AG20443 (cell line): Measurements from ENCODE around the gene NIPAL4.
"Not testable (repeated sequence)": the region's sequence is repeated elsewhere in the genome, so short reads cannot be mapped to it uniquely, and the experiment has no call there.

Experiments used
- DNase-seq: peaks from one replicate; pipeline ENCODE4 v3.0.0; 2012; ENCODE audit warnings: low spot score, mixed read lengths

NIPAL4 gene

DNA sequence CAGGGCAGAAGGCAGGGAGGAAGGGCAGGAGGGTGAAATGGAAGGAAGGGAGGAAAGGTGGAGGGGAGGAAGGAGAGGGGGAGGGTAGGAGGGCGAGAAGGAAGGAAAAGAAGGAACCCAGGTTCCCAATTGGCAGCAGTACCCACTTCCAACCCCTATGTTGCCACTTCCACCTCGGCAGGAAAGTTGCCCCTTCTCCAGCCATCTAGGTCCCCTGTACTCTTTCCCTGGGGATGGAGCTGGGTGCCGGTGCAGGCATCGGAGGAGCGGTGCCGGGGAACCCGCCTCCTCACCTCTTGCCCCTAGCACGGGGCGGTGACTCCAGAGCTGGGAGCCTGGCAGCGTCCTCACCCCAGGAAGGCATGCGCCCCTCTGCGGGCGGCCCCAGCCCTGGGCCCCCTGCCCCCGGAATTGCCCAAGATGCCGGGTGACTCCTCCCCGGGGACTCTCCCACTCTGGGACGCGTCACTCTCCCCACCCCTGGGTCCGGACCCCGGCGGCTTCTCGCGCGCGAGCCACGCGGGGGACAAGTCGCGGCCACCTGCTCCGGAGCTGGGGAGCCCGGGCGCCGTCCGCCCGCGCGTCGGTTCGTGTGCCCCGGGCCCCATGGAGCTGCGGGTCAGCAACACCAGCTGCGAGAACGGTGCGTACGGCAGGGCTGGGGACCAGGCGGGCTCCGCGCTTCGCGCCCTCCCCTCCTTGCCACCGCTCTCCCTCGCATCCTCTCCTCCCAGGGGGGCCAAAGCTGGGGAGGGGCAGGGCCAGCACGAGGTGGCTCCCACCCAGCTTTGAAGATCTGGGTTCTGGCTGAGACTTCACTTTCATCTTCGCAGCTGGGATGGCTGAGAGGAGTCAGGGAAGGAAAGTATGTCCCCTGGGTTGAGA lies at the start of gene NIPAL4:
Gene NIPAL4 (plus strand): TSS at position 499 of the 885 bp plus-strand sequence. CDS start 108 bp downstream, at position 607.
- peak; percentile 50 for DNase-seq

DNA sequence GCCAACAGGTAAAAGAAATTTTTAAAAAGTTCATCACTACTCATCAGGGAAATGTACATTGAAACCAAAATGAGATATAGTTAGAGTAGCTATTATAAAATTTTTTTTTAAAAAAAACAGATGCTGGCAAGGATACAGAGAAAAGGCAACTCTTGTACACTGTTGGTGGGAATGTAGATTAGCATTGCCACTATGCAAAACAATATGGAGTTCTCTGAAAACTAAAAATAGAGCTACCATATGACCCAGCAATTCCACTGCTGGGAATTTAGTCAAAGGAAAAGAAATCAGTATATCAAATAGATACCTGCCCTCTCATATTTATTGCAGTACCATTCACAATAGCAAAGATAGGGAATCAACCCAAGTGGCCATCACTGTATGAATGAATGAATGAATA lies 44.2 kb upstream of the NIPAL4 start:
- DNase-seq, result no peak

DNA sequence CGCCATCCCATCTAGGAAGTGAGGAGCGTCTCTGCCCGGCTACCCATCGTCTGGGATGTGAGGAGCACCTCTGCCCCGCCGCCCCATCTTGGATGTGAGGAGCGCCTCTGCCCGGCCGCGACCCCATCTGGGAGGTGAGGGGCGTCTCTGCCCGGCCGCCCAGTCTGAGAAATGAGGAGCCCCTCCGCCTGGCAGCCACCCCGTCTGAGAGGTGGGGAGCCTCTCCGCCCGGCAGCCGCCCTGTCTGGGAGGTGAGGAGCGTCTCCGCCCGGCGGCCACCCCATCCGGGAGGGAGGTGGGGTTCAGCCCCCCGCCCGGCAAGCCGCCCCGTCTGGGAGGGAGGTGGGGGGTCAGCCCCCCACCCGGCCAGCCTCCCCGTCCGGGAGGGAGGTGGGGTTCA lies 40.5 kb upstream of the NIPAL4 start:
- DNase-seq, result not testable (repeated sequence)

DNA sequence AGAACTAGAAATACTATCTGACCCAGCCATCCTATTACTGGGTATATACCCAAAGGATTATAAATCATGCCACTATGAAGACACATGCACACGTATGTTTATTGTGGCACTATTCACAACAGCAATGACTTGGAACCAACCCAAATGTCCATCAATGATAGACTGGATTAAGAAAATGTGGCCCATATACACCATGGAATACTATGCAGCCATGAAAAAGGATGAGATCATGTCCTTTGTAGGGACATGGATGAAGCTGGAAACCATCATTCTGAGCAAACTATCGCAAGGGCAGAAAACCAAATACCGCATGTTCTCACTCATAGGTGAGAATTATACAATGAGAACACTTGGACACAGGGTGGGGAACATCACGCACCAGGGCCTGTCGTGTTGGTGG lies 30.1 kb upstream of the NIPAL4 start:
- DNase-seq, result not testable (repeated sequence)

DNA sequence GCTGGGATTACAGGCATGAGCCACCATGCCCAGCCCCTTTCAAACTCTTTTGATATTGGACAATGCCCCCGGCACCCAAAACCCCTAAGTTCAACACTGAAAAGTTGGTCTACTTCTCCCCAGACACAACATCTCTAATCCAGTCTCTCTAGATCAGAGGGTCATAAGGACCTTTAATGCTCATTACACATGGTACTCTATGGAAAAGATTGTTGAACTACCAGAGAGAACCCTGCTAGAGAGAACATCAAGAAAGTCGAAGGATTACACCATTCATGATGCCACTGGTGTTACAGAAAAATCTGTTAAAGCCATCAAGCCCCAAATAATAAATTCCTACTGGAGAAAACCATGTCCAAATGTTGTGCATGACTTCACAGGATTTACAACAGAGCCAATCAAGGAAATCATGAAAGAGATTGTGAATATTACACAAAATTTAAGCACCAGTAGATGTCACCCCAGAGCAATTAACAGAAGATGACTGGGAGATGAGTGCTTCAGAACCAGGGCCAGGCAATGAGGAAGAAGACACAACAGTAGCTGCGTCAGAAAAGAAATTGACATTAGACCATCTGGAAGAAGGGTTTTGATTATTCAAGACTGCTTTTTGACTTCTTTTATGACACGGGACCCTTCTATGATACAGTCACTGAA lies 28.3 kb upstream of the NIPAL4 start:
- peak; percentile 68 for DNase-seq

DNA sequence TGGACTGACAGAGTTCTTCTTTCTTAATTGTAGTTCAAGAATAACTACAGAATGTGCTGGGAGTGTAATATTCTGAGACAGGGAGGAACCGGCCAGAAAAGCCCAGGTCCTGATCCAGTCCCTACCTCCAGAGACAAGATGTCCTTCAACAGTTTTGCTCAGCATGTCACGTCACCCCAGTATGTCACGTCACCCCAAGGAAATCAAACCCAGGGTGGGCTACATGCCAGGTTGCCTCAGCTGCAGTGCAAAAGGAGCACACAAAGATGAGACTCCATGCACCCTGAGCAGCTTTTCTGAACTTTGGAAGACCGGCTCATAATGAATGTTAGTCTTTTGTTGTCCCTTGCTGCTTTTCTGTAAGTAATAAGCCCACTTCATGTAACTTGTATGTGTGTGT lies 25.9 kb upstream of the NIPAL4 start:
- DNase-seq, result no peak

DNA sequence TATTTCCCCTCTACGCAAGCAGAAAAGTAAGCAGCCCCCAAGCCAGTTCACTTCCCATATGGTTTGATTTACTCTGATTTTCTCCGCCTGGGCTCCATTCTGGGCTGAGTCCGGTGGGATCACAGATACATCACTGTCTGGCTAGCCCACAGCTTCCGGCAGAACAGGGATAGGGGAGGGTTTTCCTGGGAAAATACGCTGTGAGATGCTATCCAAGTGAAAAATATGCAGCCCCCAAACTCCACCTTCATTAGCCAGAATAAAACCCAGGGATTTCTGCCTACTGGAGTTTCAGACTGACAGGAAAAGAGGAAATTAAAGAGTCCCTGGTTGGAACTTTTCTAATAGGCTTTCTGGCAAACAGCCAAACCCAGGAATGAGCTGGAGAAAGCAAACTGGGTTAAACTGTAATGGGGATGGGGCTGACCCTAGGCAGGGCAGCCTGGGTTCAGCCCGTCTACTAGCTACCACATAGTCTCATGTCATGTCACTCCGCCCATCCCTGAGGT lies 16.9 kb upstream of the NIPAL4 start:
- peak; percentile 13 for DNase-seq

DNA sequence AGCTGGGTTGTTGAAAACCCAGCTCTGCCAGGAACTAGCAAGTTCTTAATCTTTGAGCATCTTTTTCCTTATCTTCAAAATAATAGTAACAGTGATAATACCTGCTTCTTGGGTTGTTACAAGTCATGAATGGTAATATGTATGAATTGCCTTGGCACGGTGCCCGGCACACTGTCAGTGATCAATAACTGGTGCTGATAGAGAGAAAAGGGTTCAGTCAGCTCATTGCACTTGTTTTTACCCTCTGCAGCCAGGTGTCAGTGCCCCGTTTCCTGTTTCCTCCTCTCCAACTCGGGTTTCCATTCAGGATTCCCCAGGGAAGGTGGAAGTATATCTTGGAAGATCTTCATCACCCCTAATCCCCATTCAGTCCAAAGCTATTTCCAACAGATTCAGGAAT lies 15.8 kb upstream of the NIPAL4 start:
- no peak for DNase-seq

DNA sequence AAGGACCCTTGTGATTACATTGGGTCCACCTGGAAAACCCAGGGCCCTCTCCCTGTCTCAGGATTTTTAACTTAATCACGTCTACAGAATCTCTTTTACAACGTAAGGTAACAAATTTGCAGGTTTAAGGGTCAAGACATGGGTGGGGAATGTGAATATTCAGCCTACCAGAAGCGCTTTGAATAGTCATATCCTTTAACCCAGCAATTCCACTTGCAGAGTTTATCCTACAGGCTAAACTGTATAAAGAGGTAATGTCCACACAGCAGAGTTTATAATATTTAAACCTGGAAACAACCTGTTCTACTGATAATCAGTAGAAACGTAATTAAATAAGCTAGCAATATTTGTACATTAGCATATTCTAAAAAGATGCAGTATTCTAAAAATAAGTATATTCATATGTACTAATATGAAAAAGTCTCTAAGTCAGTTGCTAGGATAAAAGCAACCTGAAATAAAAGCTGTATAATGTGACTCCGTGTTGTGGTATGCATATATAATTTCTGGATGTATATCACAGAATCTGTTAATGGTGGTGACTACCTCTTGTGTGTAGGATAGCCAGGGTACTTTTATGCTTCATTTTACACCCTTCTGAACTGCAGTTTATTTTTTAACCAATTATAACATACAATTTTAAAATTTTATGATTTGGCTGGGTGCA lies 14.1 kb upstream of the NIPAL4 start:
- no peak for DNase-seq

DNA sequence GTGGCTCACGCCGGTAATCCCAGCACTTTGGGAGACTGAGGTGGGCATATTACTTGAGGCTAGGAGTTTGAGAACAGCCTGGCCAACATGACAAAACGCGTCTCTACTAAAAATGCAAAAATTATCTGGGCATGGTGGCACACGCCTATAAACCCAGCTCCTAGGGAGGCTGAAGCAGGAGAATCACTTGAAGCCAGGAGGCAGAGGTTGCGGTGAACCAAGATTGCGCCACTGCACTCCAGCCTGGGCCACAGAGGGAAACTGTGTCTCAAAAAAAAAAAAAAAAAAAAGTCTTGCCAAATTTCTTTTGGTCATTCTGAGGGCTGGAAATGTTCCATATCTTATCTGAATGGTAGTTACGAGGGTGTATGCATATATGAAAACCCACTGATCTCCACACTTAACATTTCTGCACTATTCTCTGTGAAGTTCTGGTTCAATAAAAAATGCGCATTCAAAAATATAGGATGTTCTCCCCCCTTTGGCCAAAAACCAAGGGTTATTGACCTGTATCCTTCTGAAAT lies 13.5 kb upstream of the NIPAL4 start:
- DNase-seq, result no peak

DNA sequence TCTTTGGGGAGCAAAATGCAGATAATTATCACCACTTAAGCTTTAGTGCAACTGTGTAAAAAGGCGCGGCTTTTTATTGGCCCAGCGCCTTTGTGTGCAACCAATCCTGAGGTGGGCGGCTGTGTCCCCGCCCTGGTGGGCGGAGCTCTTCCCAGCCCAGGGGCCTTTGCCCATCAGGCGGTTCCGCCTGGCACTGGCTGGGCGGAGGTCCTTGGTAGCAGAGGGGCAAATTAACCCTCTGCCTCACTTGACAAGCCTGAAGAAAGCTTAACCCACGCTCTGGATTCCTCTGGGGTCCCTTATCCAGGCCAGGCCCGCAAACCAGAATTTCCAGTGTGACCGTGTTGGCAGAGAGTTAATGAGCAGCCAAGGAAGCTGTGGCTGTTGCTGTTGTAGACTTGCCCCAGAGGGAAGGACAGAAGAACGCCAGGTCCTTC lies 12.8 kb upstream of the NIPAL4 start:
- DNase-seq, result no peak

DNA sequence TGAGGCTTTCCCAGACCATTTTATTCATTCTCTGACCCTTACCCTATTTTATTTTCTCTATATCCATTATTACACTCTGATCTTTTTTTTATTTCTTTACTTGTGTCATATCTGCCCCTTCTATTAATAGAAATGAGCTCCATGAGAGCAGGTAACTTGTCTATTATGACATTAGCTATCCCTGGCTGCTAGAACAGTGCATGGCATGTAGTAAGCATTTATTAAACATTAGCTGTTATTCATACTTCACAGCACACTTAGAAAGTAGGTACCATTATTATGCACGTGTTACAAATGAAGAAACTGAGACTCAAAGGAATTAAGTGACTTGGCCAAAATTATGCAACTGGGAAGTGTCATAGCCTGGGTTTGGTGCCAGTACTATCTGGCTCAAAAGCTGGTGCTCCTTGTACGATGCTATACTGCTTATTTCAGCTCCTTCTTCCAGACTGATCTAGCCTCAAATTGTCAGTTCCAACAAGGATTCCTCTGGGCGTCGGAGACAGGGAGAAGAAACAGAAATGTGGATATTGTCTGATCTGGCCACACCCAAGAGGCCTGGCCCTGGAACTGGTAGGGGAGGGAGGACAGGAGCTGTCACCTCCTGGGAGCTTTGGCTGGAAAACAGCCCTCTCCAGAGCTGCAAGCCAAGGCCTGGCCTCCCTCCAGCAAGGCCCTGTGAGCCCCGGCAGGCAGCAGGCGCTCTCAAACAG lies 10.8 kb upstream of the NIPAL4 start:
- DNase-seq, result peak; percentile 34

DNA sequence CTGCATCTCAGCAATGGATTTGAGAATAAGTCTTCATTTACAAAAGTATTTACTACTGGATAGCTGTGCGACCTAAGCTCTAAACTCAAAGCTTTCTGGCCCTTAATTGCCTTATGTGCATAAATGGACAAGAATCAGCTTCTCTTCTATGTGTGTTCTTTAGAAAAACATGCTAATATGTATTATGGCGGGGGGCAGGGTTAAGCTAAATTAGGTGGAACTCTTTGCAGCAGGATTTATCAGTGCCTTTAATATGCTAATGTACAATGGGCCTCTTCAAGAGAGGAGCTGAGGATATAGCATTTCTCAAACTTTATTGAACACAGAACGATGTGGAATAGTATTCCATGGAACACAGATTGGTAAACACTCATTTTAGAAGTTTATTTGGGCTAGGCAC lies 10.0 kb upstream of the NIPAL4 start:
- DNase-seq, result no peak

DNA sequence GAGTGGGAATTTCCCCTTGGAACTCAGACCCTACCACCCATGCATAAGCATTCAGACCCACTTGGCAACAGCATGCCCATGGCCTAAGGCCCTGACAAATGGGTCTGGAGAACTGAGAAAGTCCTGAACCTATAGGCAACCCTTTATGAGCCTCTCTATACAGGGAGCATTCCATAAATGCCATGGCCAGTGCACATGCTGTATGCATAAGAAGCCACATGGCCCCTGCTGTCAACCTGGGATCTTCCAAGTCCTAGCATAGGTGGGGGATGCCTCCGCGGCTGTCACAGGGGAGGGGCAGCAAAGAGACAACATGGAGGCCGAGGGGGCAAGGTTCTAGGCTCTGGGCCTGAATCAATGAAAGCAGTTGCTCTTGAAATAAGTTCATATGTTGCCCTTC lies 8.2 kb upstream of the NIPAL4 start:
- no peak for DNase-seq

DNA sequence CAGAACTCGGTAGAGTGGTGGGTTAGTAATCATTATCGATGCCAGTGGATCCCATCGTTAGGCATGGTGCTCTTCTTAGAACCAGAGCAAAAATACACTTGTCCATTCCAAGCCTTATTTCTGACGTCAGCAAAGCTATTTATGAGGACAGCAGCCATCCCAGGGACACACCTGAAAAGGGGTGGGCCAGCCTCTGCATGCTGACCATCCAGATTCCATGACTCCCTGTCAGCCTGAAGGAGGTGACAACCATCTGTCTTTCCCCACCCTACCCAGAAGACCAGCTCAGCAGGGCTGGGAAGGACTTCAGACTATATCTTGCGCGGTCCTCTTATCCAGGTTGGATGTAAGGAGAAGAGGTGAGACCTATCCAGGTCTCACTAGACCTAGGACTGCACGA lies 5.7 kb upstream of the NIPAL4 start:
- no peak for DNase-seq

DNA sequence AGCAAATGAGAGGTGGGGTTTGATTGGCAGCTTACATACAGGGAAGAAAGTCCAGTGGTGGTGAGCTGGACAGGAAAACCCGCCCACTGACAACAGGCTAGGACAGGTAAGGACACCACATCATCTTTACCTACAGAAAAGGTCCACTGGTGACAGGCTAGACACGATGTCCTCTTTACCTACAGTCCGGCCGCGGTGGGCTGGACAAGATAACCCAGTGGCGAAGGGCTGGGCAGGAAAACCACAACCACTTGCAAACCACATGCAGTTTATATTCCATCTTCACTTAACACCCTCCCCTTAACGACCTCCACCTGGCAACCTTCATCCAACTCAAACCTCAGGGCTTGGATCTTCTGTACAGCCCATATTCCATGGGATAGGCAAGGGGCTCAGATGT lies 5.0 kb upstream of the NIPAL4 start:
- DNase-seq, result no peak

DNA sequence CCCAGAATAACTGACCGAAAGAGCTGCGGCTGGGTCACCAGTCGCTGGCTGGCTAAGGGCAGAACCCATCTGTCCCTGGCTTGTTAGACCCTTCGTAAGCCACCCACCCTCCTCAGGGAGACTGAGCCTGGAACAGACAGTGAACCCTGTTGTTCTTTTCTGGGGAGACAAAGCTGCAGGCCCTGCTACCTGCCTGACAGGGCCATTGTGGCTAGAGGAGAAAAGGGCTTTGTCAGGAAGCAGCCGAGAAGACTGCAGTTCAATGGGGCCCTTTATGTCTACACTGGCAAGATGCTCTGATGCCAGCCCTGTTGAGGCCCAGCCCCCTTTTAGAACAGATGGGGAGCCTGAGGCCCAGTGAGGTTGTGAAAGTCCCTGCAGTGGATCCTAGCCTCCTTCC lies 3.7 kb upstream of the NIPAL4 start:
- DNase-seq, result no peak

DNA sequence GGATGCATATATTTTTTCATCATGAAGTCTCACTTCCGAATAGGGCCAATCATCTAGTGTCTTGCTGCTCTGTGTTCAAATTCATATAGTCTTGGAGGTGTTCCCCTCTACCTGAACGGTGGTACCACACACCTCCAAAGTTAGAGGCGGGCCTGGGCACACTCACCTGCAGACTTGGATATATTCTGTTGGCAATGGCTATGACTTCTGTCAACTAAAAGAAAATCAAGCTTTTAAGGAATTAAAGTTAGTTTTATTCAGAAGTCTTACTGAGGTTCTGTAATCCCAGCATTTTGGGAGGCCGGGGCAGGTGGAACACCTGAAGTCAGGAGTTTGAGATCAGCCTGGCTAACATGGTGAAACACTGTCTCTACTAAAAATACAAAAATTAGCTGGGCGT lies 2.6 kb upstream of the NIPAL4 start:
- DNase-seq, result no peak

DNA sequence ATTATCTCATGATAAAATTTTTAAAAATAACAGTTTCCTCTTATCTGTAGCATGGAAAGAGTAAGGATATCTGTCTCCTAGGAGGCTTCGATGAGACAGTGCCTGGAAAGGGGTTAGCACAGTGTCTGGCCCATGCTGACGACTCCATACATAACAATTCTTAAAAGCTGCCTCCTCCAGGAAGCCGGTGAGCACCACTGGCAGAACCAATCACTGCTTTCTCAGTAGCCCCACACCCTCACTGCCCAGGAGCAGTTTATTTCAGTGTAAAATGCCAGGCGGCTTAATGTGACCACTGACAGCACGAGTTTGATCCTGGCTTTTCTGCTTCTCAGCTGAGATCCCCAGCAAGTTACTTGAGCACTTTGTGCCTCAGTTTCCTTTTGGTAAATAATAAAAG lies 1.2 kb upstream of the NIPAL4 start:
- DNase-seq, result no peak

DNA sequence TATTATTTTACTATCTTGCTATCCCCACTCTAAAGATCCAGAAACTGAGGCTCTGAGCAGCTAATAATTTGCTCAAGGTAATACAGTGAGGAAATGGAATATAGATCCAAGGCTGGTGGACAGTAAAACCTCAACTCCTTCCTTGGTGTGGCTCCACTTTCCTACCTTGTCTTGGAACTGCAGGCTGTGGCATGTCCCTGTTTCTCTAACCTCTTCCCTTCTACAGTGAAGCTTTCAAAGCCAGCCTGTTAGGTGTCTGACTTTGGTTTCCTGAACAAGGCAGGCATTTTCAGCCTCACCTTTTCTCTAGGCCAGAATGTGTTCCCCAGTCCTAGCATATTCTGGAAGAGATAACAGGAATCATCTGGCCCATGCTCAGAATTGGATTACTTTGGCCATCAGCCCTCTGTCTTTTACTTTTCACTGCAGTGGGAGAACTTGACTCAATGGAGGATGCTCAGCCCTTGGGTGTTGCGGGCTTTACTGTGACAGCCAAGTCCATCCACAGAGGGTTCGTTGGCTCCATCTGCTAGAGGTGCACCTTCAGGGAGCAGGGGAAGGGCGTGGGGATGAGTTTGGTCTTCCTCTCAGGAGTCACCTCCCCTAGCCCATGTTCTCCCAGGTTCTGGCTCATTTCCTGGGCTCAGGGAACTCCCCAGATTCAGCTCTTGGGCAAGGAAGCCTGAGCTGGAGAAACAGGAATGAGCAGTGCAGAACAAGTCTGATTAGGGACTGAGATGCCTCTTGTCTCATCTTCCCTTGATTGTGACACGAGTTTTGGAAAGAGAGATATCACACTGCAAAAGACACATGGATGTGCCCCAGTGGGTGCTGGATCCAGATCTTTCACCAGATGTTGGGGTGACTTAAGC lies 1.1 kb downstream of the NIPAL4 start:
- DNase-seq, result no peak

DNA sequence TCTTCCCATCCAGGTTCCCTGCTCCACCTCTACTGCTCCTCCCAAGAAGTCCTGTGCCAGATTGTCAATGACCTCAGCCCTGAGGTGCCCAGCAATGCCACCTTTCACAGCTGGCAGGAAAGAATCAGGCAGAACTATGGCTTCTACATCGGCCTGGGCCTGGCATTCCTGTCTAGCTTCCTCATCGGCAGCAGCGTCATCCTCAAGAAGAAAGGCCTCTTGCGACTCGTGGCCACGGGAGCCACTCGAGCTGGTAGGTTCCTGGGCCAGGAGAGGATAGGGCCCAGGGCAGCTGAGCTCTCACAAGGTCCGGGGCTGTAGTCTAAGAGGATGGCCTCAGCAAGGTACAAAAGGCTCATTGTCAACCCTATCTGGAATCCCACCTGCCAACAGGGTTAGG lies 3.1 kb downstream of the NIPAL4 start:
- DNase-seq, result no peak
